Stimulated activated CD4-positive, alpha-beta T cell treated with anti-CD3 and anti-CD28 coated beads, Interleukin-15, amount 100 ng/mL, for 24 hours (primary cell): ENCODE results near the gene IDH3G.

Experiments
- DNase-seq: peaks from one replicate; pipeline ENCODE4 v3.0.0-alpha.2; 2020

Gene IDH3G

DNA sequence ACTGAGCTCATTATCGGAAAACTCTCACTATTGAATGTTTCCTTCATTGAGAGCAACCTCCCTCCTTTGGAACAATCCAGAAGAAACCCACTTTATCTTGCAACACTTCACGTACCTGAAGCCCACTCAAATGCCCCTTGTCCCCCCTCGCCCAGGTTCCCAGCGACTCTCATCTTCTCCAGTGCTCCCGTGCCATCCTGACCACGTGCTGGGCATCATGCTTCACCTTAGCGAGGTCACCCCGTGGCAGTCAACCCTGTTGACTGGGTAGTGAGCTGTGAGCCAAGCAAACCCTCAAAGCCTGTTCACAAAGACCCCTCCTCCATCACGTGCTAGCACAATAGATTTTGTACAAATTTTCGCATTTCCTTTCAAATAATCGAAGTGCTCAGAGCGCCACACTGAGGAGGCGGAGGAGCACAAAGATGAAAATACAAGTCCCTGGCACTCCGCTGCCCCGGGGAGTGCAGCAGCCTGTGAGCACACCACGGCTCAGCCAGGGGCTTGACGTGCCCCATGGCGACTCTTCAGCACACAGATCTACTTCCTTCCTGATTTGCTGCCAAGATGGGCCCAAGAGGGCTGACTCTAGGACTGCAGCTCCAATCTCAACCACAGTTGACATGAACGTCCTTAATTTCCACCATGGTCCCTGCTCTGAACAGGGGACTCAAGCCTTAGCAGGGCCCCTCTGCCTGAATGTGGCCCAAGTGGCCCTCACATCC, 20.6 kb upstream of the IDH3G start:
- no peak for DNase-seq

DNA sequence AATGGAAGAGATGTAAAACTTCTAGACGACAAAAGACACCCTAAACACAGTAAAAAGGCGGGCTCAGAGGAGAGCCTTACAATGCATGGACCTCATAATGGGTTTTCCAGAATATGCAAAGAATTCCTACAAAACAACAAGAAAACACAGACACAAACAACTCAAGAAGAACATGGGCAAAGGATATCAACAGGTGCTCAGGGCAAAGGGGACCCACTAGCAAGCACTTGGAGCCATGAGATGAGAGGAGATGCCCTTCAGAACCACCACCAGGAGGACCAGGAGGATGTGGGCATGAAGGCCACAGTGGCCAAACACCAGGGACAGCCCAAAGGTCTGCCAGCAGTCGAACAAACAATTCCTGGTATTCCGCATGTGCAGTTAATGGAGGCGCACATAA, 19.0 kb upstream of the IDH3G start:
- no peak for DNase-seq

DNA sequence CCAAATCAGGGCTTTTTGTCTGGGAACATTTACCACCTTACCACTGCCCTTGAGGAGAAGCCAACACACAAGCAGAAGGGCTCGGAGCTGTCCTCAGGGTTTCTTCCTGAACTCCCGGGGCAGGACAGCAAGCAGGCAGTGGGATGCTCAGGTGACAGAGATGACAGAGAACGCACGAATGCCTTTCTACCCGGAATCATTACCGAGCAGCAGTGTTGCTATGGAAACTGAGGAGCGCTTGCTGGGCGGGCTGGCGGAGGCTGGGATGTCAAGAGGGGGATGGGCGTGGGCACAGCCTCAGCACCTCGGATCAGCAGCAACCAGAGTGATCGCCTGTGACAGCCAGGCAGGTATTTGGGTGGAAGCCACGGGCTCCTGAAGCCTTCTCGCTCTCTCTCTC, 18.0 kb upstream of the IDH3G start:
- no peak for DNase-seq

GRCh38 chrX:153807976-153808375, 13.8 kb upstream of the IDH3G start:
- DNase-seq = no peak

DNA sequence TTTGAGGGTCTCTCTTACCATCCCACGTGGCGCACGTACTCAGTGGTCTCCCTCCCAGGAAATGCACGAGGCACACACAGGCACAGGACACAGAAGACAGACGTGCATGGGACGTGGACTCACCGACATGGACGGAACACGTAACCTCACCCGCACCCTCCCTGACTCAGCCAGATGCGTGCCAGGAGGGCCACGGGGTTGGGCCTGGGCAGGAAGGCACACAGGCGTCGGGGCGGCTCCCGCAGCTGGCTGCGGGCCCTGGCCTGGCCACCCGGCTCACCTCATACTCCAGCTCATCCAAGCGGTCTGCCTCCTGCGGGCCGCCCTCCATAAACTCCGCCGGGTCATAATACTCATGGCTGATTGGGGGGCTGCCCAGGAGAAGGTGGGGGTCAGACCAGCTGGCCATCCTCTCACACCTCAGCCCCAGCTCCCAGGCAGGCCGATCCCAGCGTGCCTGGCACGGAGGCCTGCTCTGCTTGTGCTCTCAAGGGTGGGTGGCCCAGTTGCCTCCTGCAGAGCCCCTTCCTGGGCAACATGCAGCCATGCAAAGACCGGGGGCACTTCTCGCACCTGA, 12.9 kb upstream of the IDH3G start:
- DNase-seq = no peak

GRCh38 chrX:153805436-153805835, 11.3 kb upstream of the IDH3G start:
- no peak for DNase-seq

GRCh38 chrX:153804621-153805020, 10.4 kb upstream of the IDH3G start:
- no peak for DNase-seq

DNA sequence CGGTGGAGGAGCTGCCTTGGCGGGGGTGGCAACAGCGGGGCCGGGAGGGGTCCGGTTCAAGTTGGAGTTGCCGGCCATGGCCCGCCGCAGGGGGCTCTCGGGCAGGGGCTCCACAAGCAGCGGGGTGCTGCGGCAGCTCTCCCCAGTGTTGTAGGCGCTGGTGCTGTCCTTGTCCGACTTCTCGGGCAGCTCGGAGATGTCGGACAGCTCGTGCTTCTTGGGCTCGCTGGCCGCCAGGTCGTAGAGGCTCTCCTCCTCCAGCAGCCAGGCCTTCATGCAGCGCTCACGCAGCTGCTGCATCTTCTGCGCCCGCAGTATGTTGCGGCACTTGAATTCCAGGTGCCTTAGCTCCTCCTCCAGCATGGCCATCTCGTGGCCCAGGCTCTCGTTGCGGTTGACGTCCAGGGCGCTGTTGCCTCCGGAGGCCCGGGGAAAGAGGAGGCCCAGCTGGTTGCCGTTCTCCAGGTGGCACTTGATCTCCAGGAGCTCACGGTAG, 10.0 kb upstream of the IDH3G start:
- DNase-seq = no peak

DNA sequence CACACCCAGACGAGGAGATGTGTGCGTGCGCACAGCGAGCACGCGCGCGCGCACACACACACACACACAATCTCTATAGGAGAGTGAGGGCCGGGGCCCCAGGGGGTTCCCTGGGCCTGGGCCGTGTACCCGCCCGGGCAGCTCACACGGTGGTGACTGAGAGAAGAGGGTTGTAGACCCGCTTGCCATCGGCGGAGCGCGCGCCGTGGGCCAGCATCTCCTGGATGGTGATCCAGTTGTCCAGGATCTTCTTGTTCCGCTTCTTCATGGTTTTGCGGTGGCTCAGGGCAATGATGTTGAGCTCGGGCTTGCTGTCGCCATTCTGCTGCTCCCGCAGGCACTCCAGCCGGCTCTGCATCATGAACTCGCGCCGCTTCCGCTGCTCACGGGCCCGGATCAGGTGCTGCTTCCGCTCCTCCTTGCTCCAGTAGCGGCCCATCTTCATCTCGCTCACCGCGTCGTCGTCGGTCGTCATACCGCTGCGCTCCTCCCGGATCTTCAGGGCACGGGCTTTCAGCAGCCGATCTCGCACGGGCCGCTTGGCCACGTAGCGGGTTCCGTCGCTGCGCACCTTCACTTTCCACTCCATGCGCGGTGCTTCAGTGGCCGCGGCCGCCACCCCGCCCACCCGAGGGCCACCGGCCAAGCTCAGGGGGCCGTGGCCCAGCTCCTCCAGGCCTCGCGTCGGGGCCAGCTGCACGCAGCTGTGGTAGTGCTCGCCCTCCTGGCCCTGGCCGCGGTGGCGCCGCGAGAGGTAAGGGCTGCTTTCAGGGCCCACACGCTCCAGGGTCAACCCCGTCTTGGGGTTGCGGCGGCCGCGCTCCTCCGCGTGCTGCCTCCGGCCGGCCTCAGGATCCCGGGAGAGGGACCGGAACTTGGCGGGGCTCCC, 9.3 kb upstream of the IDH3G start:
- DNase-seq = no peak

DNA sequence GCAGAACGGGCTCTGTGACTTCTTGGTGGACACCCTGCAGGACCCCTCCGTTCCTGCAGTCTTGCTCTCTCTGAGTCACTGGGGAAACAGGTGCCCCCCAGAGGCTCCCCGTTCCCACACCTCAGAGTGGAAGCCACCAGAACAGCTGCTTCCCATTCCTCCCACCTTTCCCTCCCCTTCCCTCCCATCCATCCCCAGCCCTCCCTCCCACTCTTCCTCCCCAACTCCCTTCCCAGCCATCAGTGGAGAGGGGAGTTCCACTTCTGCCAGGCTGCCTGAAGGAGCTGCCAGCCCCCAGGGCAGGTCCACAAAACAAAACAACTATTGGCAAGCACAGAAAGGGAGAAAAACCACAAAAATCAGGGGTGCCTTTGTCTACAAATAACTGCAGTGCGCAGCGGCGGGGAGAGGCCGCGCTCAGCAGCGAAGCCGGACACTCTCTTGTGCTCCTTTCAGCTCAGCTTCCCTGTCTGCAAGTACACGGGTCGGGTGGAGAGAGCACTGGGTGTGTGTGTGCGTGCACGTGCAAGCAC, 8.4 kb upstream of the IDH3G start:
- DNase-seq = no peak

DNA sequence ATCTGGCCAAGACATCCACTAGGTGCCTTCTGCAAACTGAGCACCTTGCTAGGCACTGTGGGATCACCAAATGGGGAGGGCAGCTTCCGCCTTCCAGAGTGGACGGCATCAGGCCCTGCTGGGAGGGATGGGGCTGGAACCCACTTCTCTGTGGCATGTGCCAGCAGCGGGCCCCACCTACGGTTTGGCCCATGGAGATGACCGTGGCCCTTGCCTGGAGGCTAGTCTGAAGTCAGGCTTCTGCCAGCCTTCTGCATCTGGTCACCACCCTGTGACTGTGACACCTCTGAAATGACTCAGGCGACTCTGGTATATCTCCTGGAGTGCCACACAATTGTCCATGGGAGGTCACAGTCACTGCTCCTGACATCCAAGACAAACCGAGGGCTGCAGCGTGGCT, 7.5 kb upstream of the IDH3G start:
- no peak for DNase-seq

DNA sequence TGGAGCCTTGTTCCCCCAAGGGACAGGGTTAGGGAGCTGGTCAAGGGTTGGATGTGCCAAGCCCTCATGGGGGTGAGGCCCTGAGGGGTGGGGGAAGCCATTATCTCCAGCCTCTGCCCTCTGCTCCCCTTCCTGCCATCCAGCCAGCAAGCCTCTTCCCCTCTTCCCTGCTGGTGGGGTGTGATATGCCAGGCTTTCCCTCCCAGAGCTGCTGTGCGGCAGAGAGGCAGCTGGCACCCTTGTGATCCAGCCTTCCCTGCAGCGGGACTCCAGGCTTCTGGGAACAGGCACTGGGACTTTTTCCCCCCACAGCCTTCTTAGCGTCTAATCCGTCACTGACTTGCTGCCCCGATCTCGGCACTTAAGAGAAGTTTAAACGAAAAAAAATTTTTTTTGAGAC, 6.6 kb upstream of the IDH3G start:
- DNase-seq = no peak

DNA sequence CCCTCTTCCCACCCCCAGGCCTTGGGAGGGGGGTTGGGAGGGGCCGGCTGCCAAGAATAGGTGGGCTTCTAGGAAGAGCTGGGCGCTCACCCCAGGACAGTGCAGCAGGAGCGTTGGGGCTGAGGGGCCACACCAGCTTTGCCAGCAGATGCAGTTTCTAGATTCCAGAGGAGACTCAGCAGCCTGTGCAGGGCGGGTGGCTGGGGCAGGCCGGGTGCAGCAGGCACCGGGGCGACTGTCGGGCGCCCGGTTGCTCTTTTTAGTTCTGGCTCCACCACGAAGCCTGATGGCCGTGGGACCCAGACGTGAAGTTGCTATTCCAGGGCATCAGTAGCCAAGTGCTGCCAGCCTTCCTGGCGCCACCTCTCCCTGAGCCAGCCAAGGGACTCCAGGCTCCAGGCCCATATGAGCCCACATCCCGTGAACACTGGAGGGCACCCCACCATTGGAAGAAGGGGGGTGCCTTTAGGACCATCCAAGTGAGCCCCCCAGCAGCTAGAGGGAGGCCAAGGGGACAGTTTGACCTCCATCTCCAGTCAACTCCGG, 6.1 kb upstream of the IDH3G start:
- DNase-seq = no peak

DNA sequence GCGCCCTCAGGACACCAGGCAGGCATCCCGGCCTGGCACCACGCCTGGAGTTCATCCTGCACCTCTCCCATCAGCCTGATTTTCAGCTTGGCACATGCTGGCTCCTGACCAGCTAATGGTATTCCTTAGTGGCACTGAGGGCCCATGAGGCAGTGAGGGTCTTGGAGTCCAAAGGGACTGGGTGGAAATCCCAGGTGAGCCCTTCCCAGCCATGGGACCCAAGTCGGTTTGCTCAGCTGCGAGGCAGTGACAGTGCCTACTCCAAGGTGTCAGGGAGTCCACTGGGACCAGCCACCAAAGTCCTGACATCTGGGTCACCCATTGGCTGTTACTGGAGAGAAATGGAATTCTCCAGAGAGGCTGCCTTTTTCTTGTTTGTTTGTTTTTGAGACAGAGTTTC, 5.2 kb upstream of the IDH3G start:
- no peak for DNase-seq

GRCh38 chrX:153797415-153798015, 3.3 kb upstream of the IDH3G start:
- no peak for DNase-seq

DNA sequence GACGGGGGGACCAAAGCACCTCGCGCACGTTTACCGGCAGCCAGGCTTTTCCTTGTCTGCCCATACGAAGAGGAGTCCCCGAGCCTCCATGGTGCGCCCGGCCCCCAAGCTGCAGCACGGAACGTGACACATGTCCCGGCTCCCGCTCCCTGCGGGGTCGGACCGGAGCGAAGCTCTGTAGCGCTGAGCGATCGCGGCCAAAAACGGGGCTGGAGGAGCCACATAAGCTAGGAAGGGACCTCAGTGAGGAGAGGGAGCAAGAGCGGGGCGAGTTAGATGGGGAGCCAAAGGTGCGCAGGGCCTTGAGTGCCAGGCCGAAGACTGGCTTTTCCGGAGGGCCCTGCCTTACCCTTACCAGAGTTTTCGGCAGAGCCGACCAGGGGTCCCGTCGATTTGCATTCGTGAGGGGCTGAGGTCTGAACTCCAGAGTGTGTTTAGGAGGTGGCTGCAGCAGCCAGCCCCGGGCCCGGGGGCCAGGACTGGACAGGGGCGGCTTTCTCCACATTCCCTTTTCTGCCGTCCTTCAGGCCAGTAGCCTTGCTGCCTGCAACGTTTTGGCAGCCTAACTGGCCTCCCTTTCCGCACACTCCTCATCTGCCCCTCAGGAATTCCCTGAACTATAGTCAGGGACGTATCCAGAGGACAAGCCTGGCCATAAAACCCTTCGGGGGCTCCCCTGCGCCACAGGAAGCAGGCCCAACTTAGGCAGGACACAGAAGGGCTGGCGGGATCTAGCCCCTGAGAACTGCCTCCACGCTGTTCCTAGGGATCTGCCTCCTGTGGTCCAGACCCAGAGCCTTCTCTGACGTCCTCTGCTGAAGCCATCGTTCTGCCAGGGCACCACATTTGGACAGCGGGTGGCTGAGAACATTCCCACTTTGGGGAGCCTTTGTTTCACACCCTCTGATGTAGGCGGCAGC, 982 bp upstream of the IDH3G start:
- DNase-seq = no peak

GRCh38 chrX:153793291-153793690, 884 bp downstream of the IDH3G start:
- DNase-seq = no peak

GRCh38 chrX:153792368-153792767, 1.8 kb downstream of the IDH3G start:
- DNase-seq = no peak

DNA sequence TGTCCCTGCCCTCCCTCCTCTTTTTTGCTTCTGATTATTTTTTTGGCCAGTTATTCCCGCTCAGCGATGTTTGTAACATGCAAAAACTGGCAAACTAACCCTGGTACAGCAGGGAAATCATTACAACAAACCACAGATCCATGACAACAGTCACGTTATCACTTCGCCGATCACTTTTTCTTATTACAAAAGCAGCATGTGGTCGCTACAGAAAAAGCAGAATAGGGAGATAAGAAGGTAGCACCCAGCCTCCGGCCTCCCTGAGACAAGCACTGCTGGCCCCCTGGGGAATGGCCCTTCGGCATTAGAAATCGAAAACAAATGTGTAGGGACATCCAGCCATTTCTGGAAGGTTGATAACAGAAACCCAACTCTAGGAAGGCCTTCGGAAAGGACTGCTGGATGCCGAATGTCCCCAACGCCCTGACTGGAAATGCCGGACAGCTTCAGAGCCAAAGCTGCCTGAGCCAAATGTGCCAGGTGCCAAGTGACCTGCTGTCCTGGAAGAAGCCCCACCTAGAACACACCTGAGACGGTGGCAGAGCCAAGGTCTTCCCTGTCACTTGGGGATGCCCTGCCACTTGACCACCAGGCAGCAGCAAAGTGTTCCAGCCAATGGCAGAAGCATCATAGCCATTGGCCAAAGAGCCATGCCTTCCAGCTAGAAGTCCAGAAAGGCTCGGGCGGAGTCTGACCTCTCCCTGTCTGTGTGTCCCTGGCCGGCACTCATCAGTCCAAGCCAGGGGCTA, 2.9 kb downstream of the IDH3G start:
- DNase-seq = no peak

GRCh38 chrX:153789654-153790053, 4.5 kb downstream of the IDH3G start:
- DNase-seq = no peak

DNA sequence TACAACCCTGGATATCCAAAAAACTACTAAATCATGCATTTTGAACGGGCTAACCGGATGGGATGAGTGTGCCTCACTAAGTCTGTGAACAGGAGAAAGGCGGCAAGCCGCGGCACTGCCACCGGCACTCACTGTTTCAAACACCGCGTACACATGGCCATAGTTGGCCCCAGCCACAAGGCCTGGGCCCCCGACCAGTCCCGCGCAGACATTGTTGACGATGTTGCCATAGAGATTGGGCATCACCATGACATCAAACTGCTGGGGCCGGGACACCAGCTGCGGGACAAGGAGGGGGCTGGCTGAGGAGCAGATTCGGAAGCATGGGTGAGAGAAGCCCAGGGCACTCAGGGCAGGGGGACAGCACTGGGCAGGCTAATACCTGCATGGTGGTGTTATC, 7.5 kb downstream of the IDH3G start:
- DNase-seq = no peak
